Fibroblast of skin of abdomen (primary cell): ENCODE results near the gene FAM193A.
"Not testable (repeated sequence)": the region's sequence is repeated elsewhere in the genome, so short reads cannot be mapped to it uniquely, and the experiment has no call there.

Experiments
- DNase-seq: peaks from one replicate; pipeline ENCODE4 v3.0.0-alpha.2; 2013

Gene FAM193A

GRCh38 chr4:2697995-2698414, 161.6 kb downstream of the FAM193A start:
- DNase-seq, result no peak

- no peak for DNase-seq
These were observed 162.1 kb downstream of the FAM193A start for GRCh38 chr4:2698504-2698903.

GRCh38 chr4:2698951-2699505, 162.6 kb downstream of the FAM193A start:
- DNase-seq, result no peak

DNA sequence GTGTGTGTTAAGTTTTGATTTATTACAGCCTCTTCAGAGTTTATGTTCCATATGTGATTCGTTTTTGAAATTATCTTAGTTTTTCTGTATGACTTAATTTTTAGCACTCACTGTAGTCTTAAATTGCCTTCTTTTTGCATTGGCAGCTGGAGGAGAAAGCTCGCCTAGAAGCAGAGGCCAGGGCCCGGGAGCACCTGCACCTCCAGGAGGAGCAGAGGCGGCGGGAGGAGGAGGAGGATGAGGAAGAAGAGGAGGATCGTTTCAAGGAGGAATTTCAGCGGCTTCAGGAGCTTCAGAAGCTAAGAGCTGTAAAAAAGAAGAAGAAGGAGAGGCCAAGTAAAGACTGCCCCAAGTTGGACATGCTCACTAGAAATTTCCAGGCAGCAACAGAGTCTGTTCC, 163.1 kb downstream of the FAM193A start:
- DNase-seq, result no peak

DNA sequence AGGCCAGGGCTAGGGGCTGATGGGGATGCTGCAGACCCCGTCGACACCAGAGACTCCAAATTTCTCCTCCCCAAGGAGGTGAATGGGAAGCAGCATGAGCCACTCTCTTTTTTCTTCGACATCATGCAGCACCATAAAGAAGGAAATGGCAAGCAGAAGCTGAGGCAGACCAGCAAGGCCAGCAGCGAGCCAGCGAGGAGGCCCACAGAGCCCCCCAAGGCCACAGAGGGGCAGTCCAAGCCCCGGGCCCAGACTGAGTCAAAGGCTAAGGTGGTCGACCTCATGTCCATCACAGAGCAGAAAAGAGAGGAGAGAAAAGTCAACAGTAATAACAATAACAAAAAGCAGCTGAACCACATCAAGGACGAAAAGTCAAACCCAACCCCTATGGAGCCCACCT, 163.6 kb downstream of the FAM193A start:
- DNase-seq, result no peak

DNA sequence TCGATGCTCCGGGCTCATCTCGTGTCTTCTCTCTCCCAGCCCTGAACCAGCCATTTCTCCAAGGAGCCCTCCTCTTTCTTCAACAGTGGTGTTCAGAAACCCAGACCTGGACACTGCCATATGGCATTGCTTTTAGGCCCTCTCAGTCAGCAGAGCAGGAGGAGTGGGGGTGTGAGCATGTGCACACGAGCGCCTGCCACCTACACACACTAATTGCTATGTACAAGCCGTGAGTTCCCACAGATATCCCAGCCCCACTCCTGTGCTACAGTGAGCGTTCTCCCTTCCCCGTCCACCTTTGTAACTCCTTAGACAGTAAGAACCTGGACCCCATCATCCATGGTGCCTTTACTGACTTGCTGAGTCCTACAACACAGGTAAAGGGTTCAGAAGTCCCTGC, 165.9 kb downstream of the FAM193A start:
- DNase-seq, result no peak

DNA sequence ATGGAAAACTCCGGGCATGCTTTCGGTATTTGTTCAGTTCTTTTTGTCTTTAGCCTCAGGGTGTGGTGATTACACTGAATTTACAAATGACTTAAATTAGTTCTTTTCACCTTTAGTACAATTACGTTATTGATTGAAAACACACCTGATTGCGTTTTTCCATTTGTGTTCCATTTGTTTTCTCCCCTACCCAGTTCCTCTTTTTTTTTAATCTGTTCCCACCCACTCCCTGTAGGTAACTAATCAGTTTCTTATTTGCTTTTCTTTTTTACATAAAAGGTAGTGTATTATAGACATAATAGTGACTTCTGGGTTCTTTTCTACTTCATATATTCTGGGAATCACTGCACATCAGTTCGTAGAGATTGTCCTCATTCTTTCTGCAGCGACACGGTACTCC, 166.3 kb downstream of the FAM193A start:
- no peak for DNase-seq

- DNase-seq, result peak; percentile 18
These were observed 175.9 kb downstream of the FAM193A start for GRCh38 chr4:2712261-2712842.

DNA sequence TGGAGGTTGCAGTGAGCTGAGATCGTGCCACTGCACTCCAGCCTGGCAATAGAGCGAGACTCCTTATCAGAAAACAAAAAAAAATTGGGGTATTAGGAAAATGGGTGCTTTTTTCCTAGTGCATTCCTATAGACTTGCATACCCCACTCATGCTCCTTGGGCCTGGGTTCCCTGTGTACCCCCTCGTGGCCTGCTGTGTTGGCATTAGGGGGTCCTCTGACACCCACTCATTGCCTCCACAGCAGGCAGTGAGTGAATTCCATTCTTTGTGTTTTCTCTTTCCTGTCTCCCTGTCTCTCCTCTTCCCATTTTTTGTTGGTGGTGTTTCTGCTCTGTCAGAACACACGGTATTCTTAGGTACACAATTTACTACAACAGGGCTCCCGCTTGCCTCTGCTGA, 176.9 kb downstream of the FAM193A start:
- no peak for DNase-seq

- DNase-seq, result peak; percentile 18
These were observed 177.8 kb downstream of the FAM193A start for GRCh38 chr4:2714061-2714770.

GRCh38 chr4:2714918-2715317, 178.5 kb downstream of the FAM193A start:
- no peak for DNase-seq

GRCh38 chr4:2715426-2715825, 179.0 kb downstream of the FAM193A start:
- DNase-seq, result no peak

GRCh38 chr4:2716236-2716635, 179.8 kb downstream of the FAM193A start:
- DNase-seq, result no peak

DNA sequence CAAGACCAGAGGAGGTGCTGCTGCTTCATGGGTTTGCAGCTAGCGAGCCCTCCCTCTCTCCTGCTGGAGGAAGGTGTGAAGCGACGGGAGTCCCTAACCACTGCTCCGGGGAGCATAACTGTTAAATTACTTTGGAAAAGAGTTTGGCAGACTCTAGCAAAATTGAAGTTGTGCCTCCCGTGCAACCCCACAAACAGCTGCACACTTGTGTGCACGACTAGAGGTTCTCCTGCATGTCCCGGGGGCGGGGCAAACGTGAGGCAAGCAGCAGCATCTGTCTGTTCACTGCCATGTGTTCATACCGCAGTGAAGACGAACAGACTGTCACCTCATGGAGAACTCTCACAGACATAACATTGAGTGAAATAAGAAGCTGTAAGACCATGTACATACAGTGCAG, 185.1 kb downstream of the FAM193A start:
- DNase-seq, result no peak

DNA sequence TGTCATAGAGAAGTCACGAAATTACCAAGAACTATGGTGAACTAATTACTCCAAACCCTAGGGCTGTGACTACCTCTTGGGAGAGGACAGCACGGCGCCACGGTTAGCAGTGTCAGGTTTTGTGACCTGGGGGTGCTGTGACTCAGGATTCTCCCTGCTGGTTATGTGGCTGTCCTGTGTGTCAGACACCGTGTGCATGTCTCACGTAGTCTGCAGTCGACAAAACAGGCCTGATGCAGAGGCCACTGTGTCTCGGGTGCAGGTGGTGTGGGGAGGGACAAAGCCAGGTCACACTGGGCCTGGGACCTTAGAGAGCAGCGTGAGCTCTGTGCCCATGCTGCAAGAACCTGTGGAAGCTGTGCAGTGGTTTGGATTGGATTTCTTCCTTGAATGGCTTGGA, 185.6 kb downstream of the FAM193A start:
- DNase-seq, result no peak

DNA sequence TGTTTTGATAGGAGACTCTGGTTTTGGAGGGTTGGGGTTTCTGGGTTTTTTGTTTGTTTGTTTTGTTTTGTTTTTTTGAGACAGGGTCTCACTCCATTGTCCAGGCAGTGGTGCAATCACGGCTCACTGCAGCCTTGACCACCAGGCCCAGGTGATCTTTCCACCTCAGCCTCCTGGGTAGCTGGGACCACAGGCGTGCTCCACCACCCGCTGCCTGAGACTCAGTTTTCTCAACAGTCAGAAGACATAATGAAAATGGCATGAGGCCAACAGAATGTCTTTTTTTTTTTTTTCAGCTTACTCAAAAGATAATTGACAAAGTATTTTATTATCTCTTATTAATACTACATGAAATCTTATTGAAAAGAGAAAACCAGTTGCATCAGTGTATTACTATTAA, 187.3 kb downstream of the FAM193A start:
- DNase-seq, result no peak

GRCh38 chr4:2725380-2725779, 188.9 kb downstream of the FAM193A start:
- DNase-seq, result no peak

DNA sequence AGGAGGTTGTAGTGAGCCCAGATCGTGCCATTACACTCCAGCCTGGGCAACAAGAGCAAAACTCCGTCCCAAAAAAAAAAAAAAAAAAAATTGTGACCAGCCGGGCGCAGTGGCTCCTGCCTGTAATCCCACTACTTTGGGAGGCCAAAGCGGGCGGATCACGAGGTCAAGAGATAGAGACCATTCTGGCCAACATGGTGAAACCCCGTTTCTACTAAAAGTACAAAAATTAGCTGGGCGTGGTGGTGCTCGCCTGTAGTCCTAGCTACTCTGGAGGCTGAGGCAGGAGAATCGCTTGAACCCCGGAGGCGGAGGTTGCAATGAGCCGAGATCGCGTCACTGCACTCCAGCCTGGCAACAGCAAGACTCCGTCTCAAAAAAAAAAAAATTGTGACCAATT, 190.4 kb downstream of the FAM193A start:
- DNase-seq, result not testable (repeated sequence)

GRCh38 chr4:2728221-2728620, 191.8 kb downstream of the FAM193A start:
- no peak for DNase-seq

DNA sequence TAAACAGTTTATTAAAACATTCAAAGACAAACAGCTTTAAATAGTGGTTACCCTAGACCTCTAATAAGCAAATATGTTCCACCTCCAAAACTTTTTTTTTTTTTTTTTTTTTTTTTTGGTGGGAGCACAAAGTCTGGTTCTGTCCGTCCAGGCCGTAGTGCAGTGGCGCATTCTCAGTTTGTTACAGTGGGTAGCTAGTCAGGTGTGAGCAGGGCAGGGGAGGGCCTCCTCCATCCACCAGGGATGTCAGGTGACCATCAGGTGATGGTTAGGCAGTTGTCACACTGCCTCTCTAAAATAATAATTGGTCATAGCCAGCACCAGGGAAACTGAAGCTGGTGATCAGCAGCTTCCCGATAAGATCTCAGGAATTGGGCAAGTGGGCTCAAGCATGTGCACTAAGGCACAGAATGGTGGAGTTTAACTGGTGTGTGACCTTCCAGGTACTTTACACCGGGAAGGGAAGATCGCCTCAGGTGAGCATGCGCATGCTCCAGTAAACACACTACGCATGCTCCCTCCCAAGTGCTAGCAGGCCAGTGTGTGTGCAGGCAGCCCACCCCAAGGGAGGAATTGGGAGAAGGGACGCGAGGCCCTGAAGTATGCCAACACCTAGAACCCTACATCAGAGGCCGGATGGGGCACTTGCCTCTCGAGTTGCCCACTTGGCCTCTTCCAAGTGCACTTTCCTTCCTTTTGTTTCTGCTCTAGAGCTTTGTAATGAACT, 192.5 kb downstream of the FAM193A start:
- DNase-seq, result no peak

DNA sequence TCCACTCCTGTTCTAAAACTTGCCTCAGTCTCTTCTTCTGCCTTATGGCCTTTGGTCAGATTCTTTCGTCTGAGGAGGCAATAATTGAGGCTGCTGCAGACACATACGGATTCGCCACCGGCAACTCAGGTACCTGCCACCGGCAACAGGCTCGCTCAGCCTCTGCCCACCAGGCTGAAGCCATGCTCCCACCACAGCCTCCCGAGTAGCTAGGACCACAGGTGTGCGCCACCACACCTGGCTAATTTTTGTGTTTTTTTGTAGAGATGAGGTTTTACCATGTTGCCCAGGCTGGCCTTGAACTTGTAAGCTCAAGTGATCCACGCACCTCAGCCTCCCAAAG, 193.1 kb downstream of the FAM193A start:
- no peak for DNase-seq

DNA sequence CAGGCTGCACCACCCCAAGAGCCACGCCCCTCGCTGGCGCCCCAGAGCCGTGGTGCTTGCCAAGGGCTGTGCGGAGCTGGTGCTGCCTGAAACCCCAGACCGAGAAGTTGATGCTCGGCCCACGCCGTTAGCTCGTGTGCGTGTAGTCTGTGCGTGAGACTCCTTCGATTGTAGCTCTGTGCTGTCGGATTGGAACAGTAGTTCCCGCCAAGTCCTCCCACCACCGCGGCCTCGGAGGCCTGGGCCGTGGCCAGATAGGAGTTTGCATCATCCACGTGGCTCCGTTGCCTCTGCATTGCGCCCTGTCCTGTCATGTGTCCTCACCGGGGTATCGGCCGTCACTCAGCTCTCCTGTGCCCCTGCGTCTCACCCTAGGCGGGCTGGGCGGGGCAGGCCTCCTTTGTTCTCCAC, 195.5 kb downstream of the FAM193A start:
- no peak for DNase-seq

GRCh38 chr4:2732526-2732925, 196.1 kb downstream of the FAM193A start:
- no peak for DNase-seq
